CD4-positive, alpha-beta T cell treated with Interleukin-17A for 1 hour (primary cell): ENCODE results near the gene KRT78.
"Not testable (repeated sequence)": the region's sequence is repeated elsewhere in the genome, so short reads cannot be mapped to it uniquely, and the experiment has no call there.

ENCODE experiments used
- DNase-seq: peaks from one replicate; pipeline ENCODE4 v3.0.0-alpha.2; 2020

The KRT78 gene

GRCh38 chr12:52809166-52809565 is 39.6 kb downstream of the KRT78 start:
- DNase-seq: no peak

DNA sequence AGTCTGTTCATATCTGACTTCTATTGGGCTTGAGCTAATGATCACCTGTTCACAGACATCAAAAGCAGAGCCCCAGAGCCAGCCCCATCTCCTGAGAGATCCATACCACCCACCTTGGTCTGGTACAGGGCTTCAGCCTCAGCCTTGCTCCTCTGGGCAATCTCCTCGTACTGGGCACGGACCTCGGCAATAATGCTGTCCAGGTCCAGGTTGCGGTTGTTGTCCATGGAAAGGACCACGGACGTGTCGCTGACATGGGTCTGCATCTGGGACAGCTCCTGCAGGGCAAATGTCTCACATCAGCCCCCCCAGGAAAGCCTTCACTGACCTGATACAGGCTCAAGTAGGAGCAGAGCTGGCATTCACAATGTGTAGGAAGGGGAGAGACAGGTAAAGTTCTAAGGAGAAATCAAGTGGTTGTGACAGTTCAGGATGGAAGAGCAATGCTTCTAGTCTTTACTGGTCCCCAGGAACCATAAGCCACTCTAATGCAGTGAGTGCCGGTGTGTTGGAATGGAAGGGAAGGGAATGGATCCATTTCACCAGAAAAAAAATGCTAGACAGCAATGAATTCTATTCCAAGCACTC is 40.1 kb downstream of the KRT78 start:
- DNase-seq: no peak

GRCh38 chr12:52807544-52808470 is 41.0 kb downstream of the KRT78 start:
- no peak for DNase-seq

GRCh38 chr12:52806821-52807543 is 41.8 kb downstream of the KRT78 start:
- no peak for DNase-seq

DNA sequence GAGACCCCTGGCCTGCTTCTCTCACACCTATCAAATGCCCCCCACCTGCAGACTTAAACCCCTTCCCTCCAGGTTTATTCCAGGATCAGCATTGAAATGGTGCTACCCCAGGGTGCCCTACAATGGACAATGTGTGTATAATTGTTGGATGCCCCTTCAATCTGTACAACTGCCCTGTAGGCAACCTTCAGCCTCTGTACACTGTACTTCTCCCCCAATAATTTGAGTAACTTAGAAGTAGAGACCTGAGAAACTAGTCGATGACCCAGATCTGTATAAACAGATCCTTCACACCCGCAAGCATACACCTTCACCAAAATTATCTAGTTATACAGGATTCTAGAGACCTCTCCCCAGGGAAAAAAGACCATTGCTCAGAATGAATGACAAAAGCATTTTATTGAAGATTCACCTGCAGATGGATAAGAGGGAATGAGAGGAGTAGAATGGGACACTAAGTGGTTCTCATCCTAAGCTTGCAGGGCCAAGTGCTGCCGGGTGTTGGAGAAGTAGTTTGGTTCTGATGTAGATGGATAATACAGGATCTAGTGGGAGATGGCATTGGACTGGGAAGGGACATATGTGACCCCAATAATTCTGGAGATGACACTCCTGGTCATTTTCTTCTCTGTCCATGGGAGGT is 42.5 kb downstream of the KRT78 start:
- DNase-seq: no peak

DNA sequence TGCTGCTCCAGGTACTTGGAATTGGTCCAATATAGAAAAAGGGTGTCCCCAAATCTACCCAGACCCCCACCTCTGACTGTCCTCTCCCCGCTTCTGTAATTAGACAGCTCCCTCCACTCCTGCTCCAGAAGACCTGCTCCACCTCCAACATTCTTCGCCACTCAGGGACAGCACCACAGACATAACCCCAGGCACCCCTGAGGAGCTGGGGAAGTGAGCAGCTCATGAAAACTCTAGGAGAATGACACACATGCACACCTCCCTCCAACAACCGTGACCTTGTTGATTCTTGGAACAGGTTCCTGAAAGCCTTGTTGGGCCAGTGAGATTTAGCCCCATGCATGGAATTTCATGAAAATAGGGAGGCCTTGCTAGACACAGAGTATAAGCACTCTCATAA is 43.1 kb downstream of the KRT78 start:
- DNase-seq: no peak

- no peak for DNase-seq
Measured at GRCh38 chr12:52805000-52805399, 43.8 kb downstream of the KRT78 start.

DNA sequence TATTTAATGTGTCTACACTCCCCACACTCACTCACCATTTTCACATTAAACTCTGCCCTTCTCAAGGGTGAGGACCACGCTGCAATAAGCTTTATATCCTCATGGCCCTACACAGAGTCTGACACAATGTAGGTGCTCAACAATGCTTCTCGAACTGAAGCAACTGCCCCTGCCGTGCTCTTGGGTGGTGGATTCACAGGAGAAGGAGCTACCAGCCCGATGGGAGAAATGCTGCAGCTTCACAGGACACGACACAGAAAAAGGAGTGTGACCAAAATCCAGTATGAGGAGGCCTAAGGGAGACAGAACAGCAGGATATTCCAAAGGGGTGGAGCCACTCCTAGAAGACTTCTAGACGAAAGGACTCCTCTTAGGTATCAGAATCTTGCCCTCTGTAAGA is 46.4 kb downstream of the KRT78 start:
- no peak for DNase-seq

DNA sequence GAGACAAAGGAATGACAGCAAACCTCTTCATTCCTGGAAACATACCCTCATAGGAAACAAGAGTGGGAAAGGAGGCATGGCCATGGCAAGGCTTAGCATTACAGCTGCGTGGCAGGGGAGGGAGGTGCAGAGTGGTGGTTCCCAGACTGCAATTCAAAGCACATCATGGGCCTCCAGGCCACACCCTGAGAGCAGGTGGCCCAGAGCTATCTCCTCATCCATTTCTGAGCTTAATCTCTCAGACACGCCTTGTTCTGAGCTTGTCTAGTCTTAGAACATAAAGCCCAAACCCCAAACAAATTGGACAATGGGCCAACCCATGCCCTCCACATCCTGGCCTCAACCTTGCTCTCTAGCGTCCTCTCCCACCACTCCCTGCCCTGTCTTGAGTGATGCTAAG is 47.0 kb downstream of the KRT78 start:
- no peak for DNase-seq

DNA sequence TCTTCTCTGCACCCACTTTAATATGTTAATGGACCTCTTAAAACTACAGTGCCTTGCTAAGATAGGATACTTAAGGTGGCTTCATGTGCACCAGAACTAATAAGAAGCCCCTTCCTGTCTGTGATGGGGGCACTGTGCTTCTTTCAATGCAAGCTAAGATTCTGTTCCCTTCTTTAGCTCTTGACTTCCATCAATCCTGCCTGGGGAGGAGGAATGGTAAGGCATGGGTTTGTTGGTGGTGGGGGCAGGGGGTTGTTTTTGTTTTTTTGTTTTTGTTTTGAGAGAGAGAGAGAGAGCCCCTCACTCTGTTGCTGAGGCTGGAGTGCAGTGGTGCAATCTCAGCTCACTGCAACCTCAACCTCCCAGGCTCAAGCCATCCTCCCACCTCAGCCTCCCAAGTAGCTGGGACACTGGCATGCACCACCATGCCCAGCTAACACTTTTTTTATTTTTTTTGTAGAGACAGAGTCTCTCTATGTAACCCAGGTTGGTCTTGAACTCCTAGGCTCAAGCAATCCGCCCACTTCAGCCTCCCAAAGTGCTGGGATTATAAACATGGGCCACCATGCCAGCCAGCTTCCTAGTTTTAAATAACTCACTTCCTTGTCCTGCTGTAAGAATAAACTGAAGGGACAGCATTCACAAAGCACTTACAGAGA is 48.4 kb downstream of the KRT78 start:
- DNase-seq: no peak

- no peak for DNase-seq
Measured at GRCh38 chr12:52799505-52800211, 49.1 kb downstream of the KRT78 start.

GRCh38 chr12:52798671-52799504 is 49.9 kb downstream of the KRT78 start:
- no peak for DNase-seq

DNA sequence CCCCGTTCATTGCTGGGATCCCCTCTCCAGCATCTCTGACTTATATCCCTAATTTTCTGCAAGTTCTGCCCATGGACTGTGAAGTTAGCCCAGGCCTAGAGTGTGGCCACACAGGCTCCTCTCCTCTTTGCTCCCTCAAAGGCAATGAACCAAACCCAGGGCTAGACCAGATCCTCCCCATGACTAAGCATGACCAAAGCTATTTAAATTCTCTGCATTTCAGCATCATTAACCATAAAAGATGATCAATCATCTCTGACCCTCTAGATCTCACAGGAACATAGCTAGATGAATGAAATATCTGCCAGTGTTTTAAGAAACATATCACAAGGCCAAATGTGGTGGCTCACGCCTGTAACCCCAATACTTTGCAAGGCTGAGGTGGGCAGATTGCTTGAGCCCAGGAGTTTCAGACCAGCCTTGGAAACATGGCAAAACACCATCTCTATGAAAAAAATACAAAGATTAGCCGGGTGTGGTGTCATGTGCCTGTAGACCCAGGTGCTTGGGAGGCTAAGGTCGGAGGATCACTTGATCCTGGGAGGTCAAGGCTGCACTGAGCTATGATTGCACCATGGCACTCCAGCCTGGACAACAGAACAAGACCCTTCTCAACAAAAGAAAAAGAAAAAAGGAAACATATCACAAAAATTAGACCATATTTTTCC is 50.7 kb downstream of the KRT78 start:
- DNase-seq: no peak

- no peak for DNase-seq
Measured at GRCh38 chr12:52797529-52797894, 51.3 kb downstream of the KRT78 start.

DNA sequence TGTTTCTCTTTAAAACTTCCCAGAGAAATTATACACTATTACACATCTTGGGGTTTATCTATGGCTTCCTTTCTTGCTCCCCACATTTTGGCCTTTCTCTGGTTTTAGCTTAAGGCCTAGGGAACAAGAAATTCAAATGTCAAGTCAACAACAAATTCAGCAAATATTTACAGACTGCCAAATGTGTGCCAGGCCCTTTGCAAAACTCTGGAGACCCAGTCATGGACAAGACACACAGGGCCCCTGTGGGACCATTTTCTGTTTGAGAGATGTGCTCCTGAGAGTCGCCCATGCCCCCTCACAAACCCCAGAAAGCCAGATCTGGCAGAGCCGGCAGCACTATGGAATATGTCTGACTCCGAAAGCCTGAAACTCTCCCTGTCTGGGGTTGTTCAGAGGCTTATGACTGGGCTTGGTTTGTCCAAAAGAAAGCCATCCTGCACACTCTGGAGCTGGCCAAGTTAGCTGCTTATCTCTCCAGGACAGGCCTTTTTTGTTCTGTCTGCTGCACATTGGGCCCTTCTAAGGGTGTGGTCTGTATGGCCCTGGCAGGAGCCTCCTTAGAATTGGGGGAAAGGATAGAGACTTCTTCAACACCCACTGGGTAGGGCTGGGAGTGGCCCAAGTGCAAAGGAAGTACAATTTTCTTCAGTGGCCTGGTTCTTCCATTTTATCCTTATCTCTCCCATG is 51.8 kb downstream of the KRT78 start:
- no peak for DNase-seq

DNA sequence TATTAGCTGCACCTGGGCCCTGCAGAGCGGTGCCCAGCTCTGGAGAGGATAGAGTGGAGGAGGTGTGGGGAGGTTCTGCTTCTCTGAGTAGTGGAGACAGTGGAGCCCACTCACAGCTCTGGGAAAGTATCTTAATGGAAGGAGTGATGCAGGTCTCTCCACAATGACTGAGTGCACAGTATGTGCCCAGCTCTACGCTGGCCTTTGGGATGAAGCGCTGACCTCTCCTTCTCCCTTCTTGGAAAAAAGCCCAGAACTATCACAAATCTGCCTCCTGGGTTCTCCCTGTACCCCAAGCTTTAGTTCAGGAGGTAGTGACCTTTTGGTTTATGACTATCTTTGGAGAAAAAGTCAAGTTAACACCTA is 52.4 kb downstream of the KRT78 start:
- DNase-seq: no peak

GRCh38 chr12:52795694-52796428 is 52.9 kb downstream of the KRT78 start, which contains the start of gene KRT3:
Gene KRT3, minus strand, starts transcription at chr12:52796117. Its CDS starts 75 bp downstream, at chr12:52796042.
- DNase-seq: no peak

DNA sequence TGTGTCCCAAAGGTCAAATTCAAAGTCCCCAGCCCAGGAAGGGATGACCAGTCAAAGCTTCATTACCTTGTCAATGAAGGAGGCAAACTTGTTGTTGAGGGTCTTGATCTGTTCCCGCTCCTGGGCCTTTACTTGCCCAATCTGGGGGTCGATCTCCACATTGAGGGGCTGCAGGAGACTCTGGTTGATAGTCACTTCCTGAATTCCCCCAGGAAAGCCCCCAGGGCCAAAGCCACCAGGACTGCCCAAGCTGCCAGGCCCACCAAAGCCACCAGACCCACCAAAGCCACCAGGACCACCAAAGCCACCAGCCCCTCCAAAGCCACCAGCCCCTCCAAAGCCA is 53.5 kb downstream of the KRT78 start:
- not testable (repeated sequence) for DNase-seq
